GM15510 (cell line): ENCODE data around the gene SLC25A23.

Source experiments
- POLR2A ChIP-seq: IDR thresholded peaks from 3 replicates; pipeline ENCODE4 v1.6.1; 2011; ENCODE audit warnings: borderline replicate concordance; ENCODE audit not compliant: insufficient read length; ENCODE audit errors: extremely low read depth

The SLC25A23 gene

DNA sequence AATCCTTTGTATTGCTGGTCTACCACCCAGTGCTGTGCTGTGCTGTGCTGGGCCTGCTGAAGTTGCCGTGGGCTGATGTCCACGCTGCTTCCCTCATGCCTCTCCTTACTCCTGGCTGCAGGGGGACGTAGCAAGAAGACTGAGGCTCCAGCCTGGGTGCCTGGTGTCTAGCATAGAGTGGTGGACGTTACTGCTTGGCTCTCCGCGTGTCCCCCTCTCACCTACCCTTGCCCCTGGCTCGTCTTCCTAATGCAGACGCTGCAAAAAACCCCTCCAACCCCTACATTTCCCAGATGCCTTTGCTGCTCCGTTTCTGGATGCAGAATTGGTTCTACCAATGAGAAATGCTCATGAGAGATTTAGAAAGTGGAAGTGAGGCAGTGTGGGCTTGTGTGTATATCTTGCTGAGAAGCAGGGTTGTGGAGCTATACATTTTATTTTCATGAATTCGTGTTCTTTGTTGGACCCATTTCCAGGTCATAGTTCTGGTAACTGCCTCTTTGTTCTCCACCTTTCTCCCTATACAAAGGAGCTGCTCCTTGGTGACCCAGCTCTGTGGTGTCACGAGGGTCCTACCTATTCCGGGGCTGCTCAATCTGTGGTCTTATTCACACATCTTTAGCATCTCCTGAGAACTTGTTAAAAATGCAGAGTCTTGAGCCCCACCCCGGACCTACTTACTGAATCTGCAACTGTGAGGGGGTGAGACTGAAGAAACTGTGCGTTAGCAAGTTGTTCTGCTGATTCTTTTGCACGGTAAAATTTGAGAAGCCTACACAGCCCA is 29.9 kb upstream of the SLC25A23 start:
- peak; percentile 37 for TF ChIP-seq POLR2A

DNA sequence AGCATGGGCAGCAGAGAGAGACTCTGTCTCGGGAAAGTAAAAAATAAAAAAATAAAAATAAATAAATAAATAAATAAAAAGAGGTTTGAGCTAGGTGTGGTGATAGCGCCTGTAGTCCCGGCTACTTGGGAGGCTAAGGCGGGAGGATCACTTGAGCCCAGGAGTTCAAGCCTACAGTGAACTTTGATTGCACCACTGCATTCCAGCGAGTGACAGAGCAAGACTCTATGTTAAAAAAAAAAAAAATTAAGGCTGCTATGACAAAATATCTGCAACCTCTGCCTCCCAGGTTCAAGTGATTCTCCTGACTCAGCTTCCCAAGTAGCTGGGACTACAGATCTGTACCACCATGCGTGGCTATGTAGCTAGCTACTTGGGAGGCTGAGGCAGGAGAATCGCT is 25.2 kb upstream of the SLC25A23 start:
- no peak for TF ChIP-seq POLR2A

DNA sequence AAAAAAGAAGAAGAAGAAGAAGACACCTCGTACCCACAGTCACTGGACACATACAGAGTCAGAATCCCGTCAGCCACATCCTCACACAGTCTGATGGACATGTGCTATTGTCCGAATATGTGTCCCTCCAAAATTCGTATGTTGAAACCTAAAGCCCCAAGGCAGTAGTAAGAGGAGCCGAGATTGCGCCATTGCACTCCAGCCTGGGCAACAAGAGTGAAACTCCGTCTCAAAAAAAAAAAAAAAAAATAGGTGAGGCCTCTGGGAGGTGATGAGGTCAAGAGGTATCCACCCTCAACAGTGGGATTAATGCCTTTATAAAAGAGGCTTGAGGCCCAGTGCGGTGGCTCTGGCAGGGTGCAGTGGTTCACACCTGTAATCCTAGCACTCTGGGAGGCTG is 24.6 kb upstream of the SLC25A23 start:
- no peak for TF ChIP-seq POLR2A

DNA sequence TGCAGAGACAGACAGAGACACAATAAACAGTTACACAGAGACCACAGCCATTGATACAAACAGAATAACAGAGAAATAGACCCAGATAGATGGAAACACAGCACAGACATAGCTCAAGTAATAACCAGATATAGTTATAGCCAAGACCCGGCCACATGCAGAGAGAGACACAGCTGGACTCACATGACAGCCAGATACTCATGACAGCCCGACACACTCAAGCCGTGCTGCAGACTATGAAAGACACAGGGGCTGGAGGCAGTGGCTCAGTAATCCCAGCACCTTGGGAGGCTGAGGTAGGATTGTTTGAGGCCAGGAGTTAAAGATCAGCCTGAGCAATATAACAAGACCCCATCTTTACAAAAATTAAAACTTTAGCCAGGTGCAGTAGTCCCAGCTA is 23.6 kb upstream of the SLC25A23 start:
- TF ChIP-seq POLR2A, result no peak

DNA sequence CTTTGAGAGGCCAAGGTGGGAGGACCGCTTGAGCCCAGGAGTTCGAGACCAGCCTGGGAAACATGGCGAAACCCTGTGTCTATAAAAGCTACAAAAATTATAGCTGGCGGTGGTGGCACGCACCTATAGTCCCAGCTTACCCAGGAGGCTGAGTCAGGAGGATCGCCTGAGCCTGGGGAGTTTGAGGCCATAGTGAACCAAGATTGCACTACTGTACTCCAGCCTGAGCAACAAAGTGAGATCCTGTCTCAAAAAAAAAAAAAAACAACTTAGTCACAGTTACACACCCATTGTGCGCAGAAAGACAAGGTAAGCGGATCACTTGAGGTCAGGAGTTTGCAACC is 22.7 kb upstream of the SLC25A23 start:
- no peak for TF ChIP-seq POLR2A

DNA sequence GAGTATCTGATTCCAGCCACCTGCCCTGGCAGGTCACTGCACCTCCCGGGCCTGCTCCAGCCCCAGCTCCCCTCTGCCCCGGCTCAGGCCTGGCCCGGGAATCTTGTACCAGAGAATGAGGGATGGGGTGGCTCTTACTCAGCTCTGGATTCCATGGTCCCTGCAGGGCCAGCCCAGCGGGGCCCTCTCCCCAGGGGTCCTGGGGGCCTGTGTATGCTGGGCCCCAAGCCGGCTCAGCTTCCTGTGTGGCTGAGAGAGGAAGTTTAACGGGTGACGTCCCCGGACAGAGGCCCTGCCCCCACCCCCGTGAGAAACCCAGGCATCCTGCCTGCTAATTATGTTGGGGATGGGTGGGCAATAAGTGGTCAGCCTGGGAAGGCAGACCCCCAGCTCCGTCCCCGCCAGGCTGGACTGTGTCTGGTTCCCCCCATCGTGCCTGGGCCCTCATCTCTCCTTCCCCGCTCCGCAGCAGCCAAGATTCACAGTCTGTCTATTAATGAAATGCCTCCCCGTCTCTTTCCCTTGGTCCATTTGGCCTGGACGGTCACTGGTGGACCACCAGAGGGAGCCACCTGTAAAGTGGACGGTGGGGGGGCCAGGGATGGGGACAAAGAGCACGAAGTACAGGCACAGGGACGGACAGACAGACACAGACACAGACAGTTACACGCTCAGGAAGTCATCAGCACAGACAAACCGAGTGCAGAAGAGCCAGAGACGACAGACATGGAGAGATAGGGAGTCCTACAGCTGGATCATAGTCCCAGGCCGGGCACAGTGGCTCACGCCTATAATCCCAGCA is 22.1 kb upstream of the SLC25A23 start, which contains the start of gene DENND1C:
TSS of gene DENND1C (minus strand) at position 247 of the 802 bp plus-strand sequence. CDS start at position 155, 92 bp downstream.
- TF ChIP-seq POLR2A, result peak; percentile 77

DNA sequence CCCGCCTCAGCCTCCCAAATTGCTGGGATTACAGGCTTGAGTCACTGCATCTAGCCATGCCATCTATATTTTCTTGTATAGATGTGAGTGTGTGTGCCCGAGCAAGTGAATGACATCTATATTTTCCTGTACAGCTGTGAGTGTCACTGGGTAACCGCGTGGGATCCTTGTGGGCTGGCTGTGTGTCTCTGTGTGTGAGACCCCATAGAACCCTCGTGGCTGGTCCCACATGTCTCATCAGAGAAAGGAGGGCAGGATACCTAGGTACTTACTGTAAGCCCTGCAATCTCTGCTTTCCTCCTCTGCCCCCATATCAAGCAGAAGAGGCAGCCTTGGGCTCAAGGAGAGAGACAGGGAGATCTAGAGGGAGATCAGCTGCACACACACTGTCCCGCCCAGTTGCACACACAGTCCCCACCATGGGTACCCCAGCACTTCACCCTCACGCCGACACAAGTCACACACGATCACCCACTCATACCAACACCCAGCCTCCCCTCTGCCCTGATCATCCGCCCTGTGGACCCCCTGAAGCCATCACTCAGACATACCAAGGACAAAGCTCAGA is 21.3 kb upstream of the SLC25A23 start:
- TF ChIP-seq POLR2A, result no peak

DNA sequence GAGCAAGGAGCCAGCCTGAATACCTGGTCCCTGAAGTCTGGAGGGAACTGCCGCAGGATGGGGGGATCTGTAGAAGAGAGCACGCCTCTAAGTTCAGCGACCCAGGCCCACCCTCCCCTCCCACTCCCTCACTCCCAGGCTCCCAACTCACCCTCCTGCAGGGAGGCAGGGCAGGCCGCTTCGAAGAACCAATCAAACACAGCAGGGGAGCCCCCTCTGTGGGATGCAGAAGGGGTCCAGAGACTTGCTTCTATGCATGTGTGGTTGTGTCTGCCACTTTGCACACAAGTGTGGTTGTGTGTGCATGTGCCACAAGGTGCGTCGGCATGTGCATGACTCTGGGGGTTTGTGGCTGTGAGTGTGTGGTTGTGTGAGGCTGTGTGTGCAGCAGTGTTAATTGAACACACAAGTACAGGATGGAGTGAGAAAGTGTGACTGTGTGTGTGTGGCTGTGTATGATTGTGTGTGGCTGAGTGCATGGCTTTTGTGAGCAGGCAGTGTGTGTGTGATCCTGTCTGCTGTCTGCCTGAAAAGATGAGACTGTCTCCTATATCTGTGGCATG is 20.3 kb upstream of the SLC25A23 start:
- no peak for TF ChIP-seq POLR2A

DNA sequence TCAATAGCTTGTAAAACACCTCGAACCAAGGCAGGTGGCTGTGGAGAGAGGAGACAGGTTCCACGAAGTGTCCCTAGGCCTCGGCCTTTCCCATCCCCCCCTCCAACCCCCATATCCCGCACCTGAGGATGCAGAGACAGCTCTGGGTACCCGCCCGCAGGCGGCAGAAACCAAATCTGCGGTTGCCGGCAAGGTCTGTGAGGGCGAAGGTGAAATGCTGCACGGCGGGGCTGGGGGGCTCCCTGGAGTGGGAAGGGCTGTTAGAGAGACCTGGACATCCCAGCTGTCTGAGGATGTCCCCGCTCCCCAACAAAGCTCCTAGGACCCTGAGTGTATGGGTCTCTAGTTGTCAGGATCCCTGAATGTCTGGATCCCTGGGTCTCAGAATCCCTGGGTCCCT is 19.2 kb upstream of the SLC25A23 start:
- TF ChIP-seq POLR2A, result no peak

DNA sequence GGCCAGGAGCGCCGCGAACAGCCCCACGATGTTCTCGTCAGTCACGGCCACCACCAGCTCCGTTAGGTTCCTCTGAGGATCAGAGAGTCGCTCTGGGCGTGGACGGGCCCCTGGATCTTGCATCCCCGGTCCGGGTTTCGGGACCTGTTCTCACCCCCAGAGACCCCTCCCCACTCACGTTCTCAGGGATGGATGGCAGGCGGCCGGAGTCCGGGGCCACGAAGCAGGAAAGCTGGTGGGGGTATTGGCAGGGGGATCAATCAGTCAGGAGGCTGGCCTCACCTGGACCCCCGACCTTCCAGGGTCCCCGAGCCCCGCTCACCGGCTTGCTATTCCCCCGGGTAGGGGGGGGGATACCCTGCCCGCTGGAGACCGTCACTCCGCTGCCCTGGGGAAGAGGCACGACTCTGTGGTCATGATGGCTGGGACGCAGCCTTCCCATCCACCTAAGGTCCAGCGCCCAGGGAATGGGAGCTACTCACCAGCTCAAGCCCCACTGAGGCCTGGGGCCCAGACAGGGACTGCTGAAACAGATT is 17.4 kb upstream of the SLC25A23 start:
- TF ChIP-seq POLR2A, result no peak

DNA sequence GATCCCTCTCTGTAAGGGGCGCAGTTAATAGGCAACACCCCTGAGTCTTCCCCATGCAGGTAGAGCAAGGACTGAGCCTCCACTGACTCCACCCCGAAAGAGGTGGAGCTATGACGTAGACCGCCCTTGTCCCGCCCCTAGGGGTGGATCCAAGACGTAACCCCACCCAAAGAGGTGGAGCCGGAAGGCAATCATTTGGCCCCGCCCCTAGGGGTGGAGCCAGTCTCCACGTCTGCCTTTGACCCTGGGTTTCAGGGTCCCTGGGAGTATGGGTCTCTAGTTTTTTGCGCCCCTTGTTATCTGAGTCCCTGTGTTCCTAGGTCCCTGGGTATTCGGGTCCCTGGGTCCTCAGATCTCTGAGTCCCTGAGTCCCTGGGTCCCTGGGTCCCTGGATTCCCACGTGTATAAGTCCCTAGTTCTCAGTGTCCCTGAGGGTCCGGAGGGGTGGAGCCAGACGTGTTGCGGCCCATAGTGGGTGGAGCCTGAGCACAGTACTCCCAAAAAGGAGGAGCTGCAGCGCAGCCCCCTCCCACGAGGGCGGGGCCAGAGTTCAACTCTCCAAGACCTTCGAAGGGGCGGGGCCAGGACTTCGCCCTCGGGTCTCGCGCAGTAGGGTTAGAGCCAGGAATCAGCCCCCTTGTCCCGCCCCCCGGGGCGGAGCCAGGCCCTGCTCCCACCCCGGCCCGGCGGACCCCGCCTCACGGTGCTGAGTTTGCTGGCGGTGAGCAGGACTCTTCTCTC is 16.7 kb upstream of the SLC25A23 start:
- no peak for TF ChIP-seq POLR2A

DNA sequence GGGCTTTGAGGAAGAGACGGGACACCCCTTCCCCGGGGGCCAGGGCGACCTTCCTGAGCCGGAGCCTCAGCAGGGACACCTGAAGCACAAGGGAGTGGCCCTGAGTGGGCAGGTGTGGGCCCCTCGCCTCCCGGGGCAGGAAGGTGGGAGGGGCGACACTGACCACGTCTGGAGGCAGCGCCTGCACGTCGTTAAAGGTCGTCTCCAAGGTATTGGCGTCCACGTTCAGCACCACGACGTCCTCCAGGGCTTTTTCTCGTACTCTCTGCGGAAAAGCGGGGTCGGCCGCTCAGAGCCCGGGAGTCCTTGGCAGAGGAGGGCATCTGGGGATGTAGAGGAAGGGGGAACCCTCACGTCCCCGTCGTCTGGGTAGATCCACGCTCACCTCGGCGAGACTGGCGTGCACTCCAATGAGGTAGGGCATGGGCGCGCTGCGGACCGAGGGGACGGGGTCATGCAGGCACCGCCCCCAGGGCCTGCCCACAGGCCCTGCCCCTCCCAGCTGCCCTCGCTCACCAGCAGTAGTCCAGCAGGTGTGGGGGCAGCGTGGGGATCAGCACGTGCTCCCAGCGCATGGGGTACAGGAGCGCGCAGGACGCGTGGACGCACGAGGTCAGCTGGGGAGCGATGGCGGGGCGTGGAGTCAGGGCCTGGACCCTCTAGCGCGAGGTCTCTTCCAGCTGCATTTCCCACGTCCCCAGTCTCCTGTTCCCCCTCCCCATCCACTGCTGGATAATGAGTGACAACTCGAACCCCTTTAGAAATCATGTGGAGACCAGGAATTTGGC is 15.9 kb upstream of the SLC25A23 start:
- TF ChIP-seq POLR2A, result no peak

DNA sequence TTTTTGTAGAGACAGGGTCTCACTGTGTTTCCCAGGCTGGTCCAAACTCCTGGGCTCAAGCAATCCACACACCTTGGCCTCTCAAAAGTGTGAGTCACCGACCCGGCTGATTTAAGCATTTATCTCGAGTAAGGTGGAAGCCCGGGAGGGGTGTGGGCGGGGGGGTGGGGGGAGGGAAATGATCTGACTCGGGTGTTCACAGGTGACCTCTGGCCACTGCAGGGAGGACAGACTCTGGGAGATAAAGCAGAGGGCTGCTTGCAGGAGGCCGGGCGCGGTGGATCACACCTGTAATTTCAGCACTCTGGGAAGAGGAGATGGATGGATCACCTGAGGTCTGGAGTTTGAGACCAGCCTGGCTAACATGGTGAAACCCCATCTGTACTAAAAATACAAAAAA is 14.1 kb upstream of the SLC25A23 start:
- TF ChIP-seq POLR2A, result no peak

DNA sequence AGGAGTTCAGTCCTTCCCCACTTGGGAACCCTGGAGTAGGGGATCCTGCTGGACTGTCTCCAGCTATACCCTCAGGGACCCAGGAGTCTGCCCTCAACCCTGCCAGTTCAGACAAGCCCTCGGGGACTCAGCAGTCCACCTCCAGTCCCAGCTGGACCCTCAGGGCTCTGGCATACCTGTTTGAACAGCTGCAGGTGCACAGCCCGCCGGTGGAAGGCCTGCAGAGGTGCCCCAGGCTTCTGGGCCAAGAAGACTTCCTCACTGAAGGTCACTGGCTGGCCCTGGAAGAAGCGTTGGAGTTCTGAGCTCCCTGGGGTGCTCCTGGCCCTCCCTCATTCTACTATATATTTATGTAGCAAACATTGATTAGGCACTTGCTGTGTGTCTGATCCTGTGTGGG is 13.1 kb upstream of the SLC25A23 start:
- no peak for TF ChIP-seq POLR2A
